ENCODE data around the gene RHCE.
"Not testable (repeated sequence)": the region's sequence is repeated elsewhere in the genome, so short reads cannot be mapped to it uniquely, and the experiment has no call there.

Gene RHCE

GRCh38 chr1:25342846-25343245, 77.8 kb downstream of the RHCE start:
- DNase-seq (ENCODE audit: low spot score), result no peak

- DNase-seq (ENCODE audit: low spot score), result no peak
Measured at GRCh38 chr1:25341746-25342145, 78.9 kb downstream of the RHCE start.

GRCh38 chr1:25338986-25339385, 81.6 kb downstream of the RHCE start:
- no peak for DNase-seq (ENCODE audit: low spot score)

GRCh38 chr1:25338188-25338981, 82.2 kb downstream of the RHCE start, which contains the start of gene TMEM50A:
Gene TMEM50A (plus strand): TSS chr1:25338334. CDS start chr1:25340487, 2,153 bp downstream.
- peak; percentile 90 for DNase-seq (ENCODE audit: low spot score)

- DNase-seq (ENCODE audit: low spot score), result peak; percentile 22
Measured at GRCh38 chr1:25337483-25338187, 83.0 kb downstream of the RHCE start.

GRCh38 chr1:25336922-25337354, 83.7 kb downstream of the RHCE start:
- peak; percentile 21 for DNase-seq (ENCODE audit: low spot score)

- peak; percentile 44 for DNase-seq (ENCODE audit: low spot score)
Measured at GRCh38 chr1:25329950-25330349, 90.7 kb downstream of the RHCE start.

GRCh38 chr1:25329336-25329735, 91.3 kb downstream of the RHCE start:
- DNase-seq (ENCODE audit: low spot score), result not testable (repeated sequence)

- not testable (repeated sequence) for DNase-seq (ENCODE audit: low spot score)
Measured at GRCh38 chr1:25328791-25329185, 91.8 kb downstream of the RHCE start.

- DNase-seq (ENCODE audit: low spot score), result not testable (repeated sequence)
Measured at GRCh38 chr1:25327864-25328790, 92.5 kb downstream of the RHCE start.

- not testable (repeated sequence) for DNase-seq (ENCODE audit: low spot score)
Measured at GRCh38 chr1:25324407-25324806, 96.2 kb downstream of the RHCE start.

GRCh38 chr1:25322127-25322526, 98.5 kb downstream of the RHCE start:
- DNase-seq (ENCODE audit: low spot score), result not testable (repeated sequence)

- not testable (repeated sequence) for DNase-seq (ENCODE audit: low spot score)
Measured at GRCh38 chr1:25320314-25320938, 100.2 kb downstream of the RHCE start.

- DNase-seq (ENCODE audit: low spot score), result not testable (repeated sequence)
Measured at GRCh38 chr1:25312806-25313470, 107.7 kb downstream of the RHCE start.

All from CD4-positive, alpha-beta T cell treated with Interleukin-2 at 100 ng/mL for 4 hours (primary cell).